AG04450 (cell line): ENCODE results near the gene IGFBP2. TPM values are rescaled to one million over a fixed set of nuclear protein-coding genes. Genes with fewer than 3 reads are reported as not detected.
A peak's percentile ranks its signal among the peaks of the same experiment; 100 is the strongest.

Experiments
- CTCF ChIA-PET: fragments of 300-600, 350-600 bp; formaldehyde crosslinking; extraction: SDS; loops from one replicate; lab custom pipeline; 2022; ENCODE audit warnings: antibody characterized with exemption, inconsistent platforms; lab: Charles Lee
- POLR2A ChIA-PET: fragments of 350-600 bp; formaldehyde crosslinking; extraction: SDS; loops from one replicate; lab custom pipeline; 2021; ENCODE audit warnings: antibody characterized with exemption, inconsistent platforms; lab: Yijun Ruan, JAX
- DNase-seq: peaks from one replicate; pipeline ENCODE4 v3.0.0-alpha.2; 2011; ENCODE audit warnings: low read depth, low spot score
- H3K27ac ChIP-seq: one replicate; pipeline ENCODE4 v1.5.1; 2012; ENCODE audit warnings: low read depth, low read length, control low read depth
- H3K27me3 ChIP-seq: one replicate; pipeline ENCODE4 v1.6.0; 2012; ENCODE audit warnings: low read length; ENCODE audit not compliant: control insufficient read depth, insufficient read depth
- H3K4me3 ChIP-seq: 2 replicates; pipeline ENCODE4 v1.5.1; 2011; ENCODE audit warnings: mild to moderate bottlenecking, low read depth, low read length, control low read depth
- H3K9me3 ChIP-seq: 2 replicates; pipeline ENCODE4 v1.5.1; 2012; ENCODE audit warnings: low read length; ENCODE audit not compliant: control insufficient read depth, insufficient read depth
- CTCF ChIP-seq: IDR thresholded peaks from 2 replicates; pipeline ENCODE4 v1.5.1; 2011; ENCODE audit warnings: low read depth, low read length, control low read depth, inconsistent platforms
- polyA plus RNA-seq: library from polyadenylated mRNA; depleted of rRNA; stranded (reverse); fragments of >200 nt; gene quantifications from 2 replicates; pipeline ENCODE4 v1.2.3, GENCODE V29; 2011

IGFBP2 gene
- polyA plus RNA-seq, 1 experiment, result 25.2 TPM

- peak; percentile 50 for TF ChIP-seq CTCF
- peak; percentile 92 for DNase-seq
- ChIA-PET CTCF (interaction anchor here (0.6 to 4.2 kb wide), 25 partner anchors 8 to 1061 kb away, joined by 3 to 43 read pairs (median 4); no protein-coding TSS in a partner anchor), POLR2A (interaction anchor here (0.6 to 3.4 kb wide), 43 partner anchors 10 to 1061 kb away, joined by 3 to 30 read pairs (median 5); no protein-coding TSS in a partner anchor)
- H3K4me3 ChIP-seq, result peak within 1 kb of the TSS; percentile 93
- no peaks in the 10 kb centered on the region for H3K27me3 ChIP-seq
- peak within 1 kb of the TSS; percentile 89 for H3K27ac ChIP-seq
- H3K9me3 ChIP-seq, result no peaks in the 10 kb centered on the region; the same call in 1 of the 2 replicates
Measured at GRCh38 chr2:216695401-216695821, 62.2 kb downstream of the IGFBP2 start, which contains the start of gene IGFBP5. TSS of gene IGFBP5 (minus strand) at chr2:216695549. CDS start at chr2:216694775, 774 bp downstream.

- Histone ChIP-seq H3K4me3 (no peak overlapping the region), H3K27ac (peak overlapping the region; percentile 21), H3K9me3 (no peaks in the 10 kb centered on the region; the same call in 1 of the 2 replicates), H3K27me3 (no peaks in the 10 kb centered on the region)
- no peak for TF ChIP-seq CTCF
- DNase-seq, result no peak
- ChIA-PET CTCF (interaction anchor here (0.6 to 4.2 kb wide), 19 partner anchors 14 to 1060 kb away, joined by 3 to 43 read pairs (median 4); no protein-coding TSS in a partner anchor), POLR2A (interaction anchor here (1.2 to 3.4 kb wide), 8 partner anchors 351 to 954 kb away, joined by 3 to 20 read pairs (median 10); no protein-coding TSS in a partner anchor)
Measured at GRCh38 chr2:216696321-216696720, 63.1 kb downstream of the IGFBP2 start.

GRCh38 chr2:216696751-216697560 lies 63.7 kb downstream of the IGFBP2 start:
- CTCF ChIA-PET, result interaction anchor here (0.6 to 4.2 kb wide), 18 partner anchors 14 to 1059 kb away, joined by 3 to 43 read pairs (median 4); no protein-coding TSS in a partner anchor
- no peaks in the 10 kb centered on the region; the same call in 1 of the 2 replicates for H3K9me3 ChIP-seq
- peak; percentile 82 for TF ChIP-seq CTCF
- DNase-seq, result no peak
- H3K27me3 ChIP-seq, result no peaks in the 10 kb centered on the region
- no peak overlapping the region for H3K4me3 ChIP-seq
- H3K27ac ChIP-seq, result peak overlapping the region; percentile 21
- POLR2A ChIA-PET, result interaction anchor here (2.4 to 3.2 kb wide), 2 partner anchors 366 to 369 kb away, joined by 9 to 20 read pairs; no protein-coding TSS in a partner anchor

GRCh38 chr2:216698293-216698692 lies 65.1 kb downstream of the IGFBP2 start:
- POLR2A ChIA-PET, result no interaction called here
- H3K27me3 ChIP-seq, result no peaks in the 10 kb centered on the region
- no peak for DNase-seq

More at GRCh38 chr2:216698293-216698692, 65.1 kb downstream of the IGFBP2 start:
- Histone ChIP-seq H3K4me3 (no peak overlapping the region), H3K9me3 (no peaks in the 10 kb centered on the region; the same call in 1 of the 2 replicates), H3K27ac (no peak overlapping the region)
- no peak for TF ChIP-seq CTCF
- CTCF ChIA-PET, result interaction anchor here (0.7 to 4.2 kb wide), 28 partner anchors 10 to 1976 kb away, joined by 3 to 43 read pairs (median 4); no protein-coding TSS in a partner anchor
